ENCODE measurements around the gene PRR29.

PRR29 gene

DNA sequence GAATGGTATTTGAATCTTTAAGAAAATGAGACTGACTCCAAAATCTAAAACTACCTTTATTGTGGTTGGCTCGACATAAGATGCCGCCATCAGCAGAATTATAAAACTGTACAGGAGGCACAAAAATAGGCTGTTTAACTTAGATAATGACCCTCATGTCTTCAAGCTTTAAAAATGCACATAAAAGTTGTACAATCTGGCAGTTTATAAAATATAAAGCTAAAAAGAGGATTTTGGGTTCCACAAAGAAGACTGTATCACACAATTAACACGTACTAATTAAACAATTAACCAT, 40.9 kb downstream of the PRR29 start:
- H3K4me3 ChIP-seq (ENCODE audit: insufficient read depth, low read length, poor library complexity, severe bottlenecking): no peak overlapping the region
- H2AFZ ChIP-seq (ENCODE audit: low read depth, low read length, severe bottlenecking): no peak overlapping the region
- H4K20me1 ChIP-seq (ENCODE audit: low read depth, low read length): no peaks in the 10 kb centered on the region
- no peaks in the 10 kb centered on the region for H3K36me3 ChIP-seq (ENCODE audit: low read length)
- no peaks in the 10 kb centered on the region for H3K27me3 ChIP-seq (ENCODE audit: low read length)
- H3K9me2 ChIP-seq (replicated peaks; ENCODE audit: insufficient read depth, low read length): no peaks in the 10 kb centered on the region
- H3F3A ChIP-seq (ENCODE audit: insufficient read depth): no peaks in the 10 kb centered on the region
- no peak overlapping the region for H3K27ac ChIP-seq (ENCODE audit: low read depth, low read length)
- TF ChIP-seq, protein P1, sequence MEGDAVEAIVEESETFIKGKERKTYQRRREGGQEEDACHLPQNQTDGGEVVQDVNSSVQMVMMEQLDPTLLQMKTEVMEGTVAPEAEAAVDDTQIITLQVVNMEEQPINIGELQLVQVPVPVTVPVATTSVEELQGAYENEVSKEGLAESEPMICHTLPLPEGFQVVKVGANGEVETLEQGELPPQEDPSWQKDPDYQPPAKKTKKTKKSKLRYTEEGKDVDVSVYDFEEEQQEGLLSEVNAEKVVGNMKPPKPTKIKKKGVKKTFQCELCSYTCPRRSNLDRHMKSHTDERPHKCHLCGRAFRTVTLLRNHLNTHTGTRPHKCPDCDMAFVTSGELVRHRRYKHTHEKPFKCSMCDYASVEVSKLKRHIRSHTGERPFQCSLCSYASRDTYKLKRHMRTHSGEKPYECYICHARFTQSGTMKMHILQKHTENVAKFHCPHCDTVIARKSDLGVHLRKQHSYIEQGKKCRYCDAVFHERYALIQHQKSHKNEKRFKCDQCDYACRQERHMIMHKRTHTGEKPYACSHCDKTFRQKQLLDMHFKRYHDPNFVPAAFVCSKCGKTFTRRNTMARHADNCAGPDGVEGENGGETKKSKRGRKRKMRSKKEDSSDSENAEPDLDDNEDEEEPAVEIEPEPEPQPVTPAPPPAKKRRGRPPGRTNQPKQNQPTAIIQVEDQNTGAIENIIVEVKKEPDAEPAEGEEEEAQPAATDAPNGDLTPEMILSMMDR (IDR thresholded peaks at IDR 0.05; ENCODE audit: insufficient read depth, low read length, poor library complexity, severe bottlenecking): no peak
- TF ChIP-seq EZH2phosphoT487 (conservative IDR thresholded peaks at IDR 0.05; ENCODE audit: low read length): no peak
- no peak overlapping the region for H3K4me2 ChIP-seq (ENCODE audit: low read depth, low read length, poor library complexity, severe bottlenecking)
- H3K9me3 ChIP-seq (ENCODE audit: insufficient read depth, low read length): no peaks in the 10 kb centered on the region
- no peaks in the 10 kb centered on the region for H3K79me2 ChIP-seq (ENCODE audit: insufficient read depth, low read length)
- no peak overlapping the region for H3K9ac ChIP-seq (ENCODE audit: low read length)

DNA sequence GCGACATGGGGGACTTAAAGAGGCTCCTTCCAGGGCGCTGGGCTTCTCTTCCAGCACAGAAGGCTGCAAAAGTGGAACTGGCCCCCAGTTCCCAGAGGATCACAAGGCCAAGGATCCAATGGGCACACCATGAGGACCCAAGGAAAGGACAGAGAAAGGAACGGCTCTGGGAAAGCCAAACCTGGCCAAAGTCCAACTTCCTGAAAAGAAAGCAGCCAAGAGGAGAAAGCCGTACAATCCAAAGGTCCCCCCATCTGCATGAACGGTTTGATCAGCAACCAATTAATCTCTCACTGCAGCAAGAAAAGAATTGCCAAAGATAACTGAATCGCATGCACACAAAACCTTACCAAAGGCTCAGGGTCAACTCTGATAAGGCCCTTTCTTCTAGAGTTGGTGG, 42.1 kb downstream of the PRR29 start:
- TF ChIP-seq EZH2phosphoT487 (conservative IDR thresholded peaks at IDR 0.05; ENCODE audit: low read length): no peak
- TF ChIP-seq, protein P1 (IDR thresholded peaks at IDR 0.05; ENCODE audit: insufficient read depth, low read length, poor library complexity, severe bottlenecking): no peak
- Histone ChIP-seq H3K36me3 (ENCODE audit: low read length) (no peaks in the 10 kb centered on the region), H3K27me3 (ENCODE audit: low read length) (no peaks in the 10 kb centered on the region), H3K4me3 (ENCODE audit: insufficient read depth, low read length, poor library complexity, severe bottlenecking) (no peak overlapping the region), H3K9me2 (replicated peaks; ENCODE audit: insufficient read depth, low read length) (no peaks in the 10 kb centered on the region), H3K4me2 (ENCODE audit: low read depth, low read length, poor library complexity, severe bottlenecking) (no peak overlapping the region), H3K9me3 (ENCODE audit: insufficient read depth, low read length) (no peaks in the 10 kb centered on the region), H3K9ac (ENCODE audit: low read length) (no peak overlapping the region), H4K20me1 (ENCODE audit: low read depth, low read length) (no peaks in the 10 kb centered on the region), H3F3A (ENCODE audit: insufficient read depth) (no peaks in the 10 kb centered on the region), H2AFZ (ENCODE audit: low read depth, low read length, severe bottlenecking) (no peak overlapping the region), H3K79me2 (ENCODE audit: insufficient read depth, low read length) (no peaks in the 10 kb centered on the region), H3K27ac (ENCODE audit: low read depth, low read length) (no peak overlapping the region)

DNA sequence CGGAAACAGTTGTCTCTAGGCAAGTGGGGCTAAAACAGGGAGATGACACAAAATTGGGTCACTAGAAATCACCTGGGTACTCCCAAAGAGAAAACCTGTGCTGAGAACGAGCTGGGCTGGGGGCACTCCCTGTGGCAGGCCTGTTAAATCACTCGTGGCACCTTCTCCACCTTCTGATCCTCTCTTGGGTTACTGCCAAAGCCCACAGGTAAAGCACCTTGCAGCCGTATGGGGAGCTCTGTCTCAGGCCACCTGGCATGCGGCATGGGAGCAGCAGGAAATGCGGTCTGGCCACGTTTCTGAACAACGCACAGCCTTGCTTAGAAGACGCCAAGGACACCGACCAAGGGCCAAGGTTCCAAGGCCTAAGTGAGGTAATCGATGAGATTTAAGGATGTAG, 43.8 kb downstream of the PRR29 start:
- TF ChIP-seq, protein P1 (IDR thresholded peaks at IDR 0.05; ENCODE audit: insufficient read depth, low read length, poor library complexity, severe bottlenecking): no peak
- no peak for TF ChIP-seq EZH2phosphoT487 (conservative IDR thresholded peaks at IDR 0.05; ENCODE audit: low read length)
- H4K20me1 ChIP-seq (ENCODE audit: low read depth, low read length): no peaks in the 10 kb centered on the region
- no peaks in the 10 kb centered on the region for H3K27me3 ChIP-seq (ENCODE audit: low read length)
- H3K27ac ChIP-seq (ENCODE audit: low read depth, low read length): no peak overlapping the region
- H3K79me2 ChIP-seq (ENCODE audit: insufficient read depth, low read length): no peaks in the 10 kb centered on the region
- no peaks in the 10 kb centered on the region for H3K36me3 ChIP-seq (ENCODE audit: low read length)
- H2AFZ ChIP-seq (ENCODE audit: low read depth, low read length, severe bottlenecking): no peak overlapping the region
- no peaks in the 10 kb centered on the region for H3K9me2 ChIP-seq (replicated peaks; ENCODE audit: insufficient read depth, low read length)
- no peak overlapping the region for H3K4me3 ChIP-seq (ENCODE audit: insufficient read depth, low read length, poor library complexity, severe bottlenecking)
- no peaks in the 10 kb centered on the region for H3F3A ChIP-seq (ENCODE audit: insufficient read depth)
- no peaks in the 10 kb centered on the region for H3K9me3 ChIP-seq (ENCODE audit: insufficient read depth, low read length)
- H3K9ac ChIP-seq (ENCODE audit: low read length): no peak overlapping the region
- no peak overlapping the region for H3K4me2 ChIP-seq (ENCODE audit: low read depth, low read length, poor library complexity, severe bottlenecking)

Data from SU-DHL-6 (cell line).